Omental fat pad (tissue), 4 donors: ENCODE measurements around the gene GABRA4. TPM values are rescaled to one million over a fixed set of nuclear protein-coding genes. Genes with fewer than 3 reads are reported as not detected.

Experiments used
- ATAC-seq: fragments of 150-250 bp; one replicate; pipeline ENCODE4 v1.9.1; 2016; ENCODE audit warnings: mild to moderate bottlenecking, moderate library complexity; ENCODE audit not compliant: low FRiP score
- DNase-seq: peaks from one replicate; pipeline ENCODE4 v3.0.0-alpha.2; 2019; ENCODE audit warnings: low spot score
- total RNA-seq, 4 donors: library from RNA; depleted of rRNA; stranded (reverse); fragments of >200 nt; gene quantifications; one replicate each; pipeline ENCODE4 v1.1.0, GENCODE V29; 2016
- TF ChIP-seq, protein P1 (sequence below), 3 donors: fragments of 450-650 bp; IDR thresholded peaks; one replicate each; pipeline ENCODE4 v1.5.1; 2016 to 2017; ENCODE audit warnings: antibody characterized with exemption in 3 of 3, mild to moderate bottlenecking in 3 of 3, moderate library complexity in 2 of 3

The GABRA4 gene
- total RNA-seq, 4 donors from 2014 or later: not detected

GRCh38 chr4:46878641-46879040 is 114.7 kb downstream of the GABRA4 start:
- TF ChIP-seq, protein P1, sequence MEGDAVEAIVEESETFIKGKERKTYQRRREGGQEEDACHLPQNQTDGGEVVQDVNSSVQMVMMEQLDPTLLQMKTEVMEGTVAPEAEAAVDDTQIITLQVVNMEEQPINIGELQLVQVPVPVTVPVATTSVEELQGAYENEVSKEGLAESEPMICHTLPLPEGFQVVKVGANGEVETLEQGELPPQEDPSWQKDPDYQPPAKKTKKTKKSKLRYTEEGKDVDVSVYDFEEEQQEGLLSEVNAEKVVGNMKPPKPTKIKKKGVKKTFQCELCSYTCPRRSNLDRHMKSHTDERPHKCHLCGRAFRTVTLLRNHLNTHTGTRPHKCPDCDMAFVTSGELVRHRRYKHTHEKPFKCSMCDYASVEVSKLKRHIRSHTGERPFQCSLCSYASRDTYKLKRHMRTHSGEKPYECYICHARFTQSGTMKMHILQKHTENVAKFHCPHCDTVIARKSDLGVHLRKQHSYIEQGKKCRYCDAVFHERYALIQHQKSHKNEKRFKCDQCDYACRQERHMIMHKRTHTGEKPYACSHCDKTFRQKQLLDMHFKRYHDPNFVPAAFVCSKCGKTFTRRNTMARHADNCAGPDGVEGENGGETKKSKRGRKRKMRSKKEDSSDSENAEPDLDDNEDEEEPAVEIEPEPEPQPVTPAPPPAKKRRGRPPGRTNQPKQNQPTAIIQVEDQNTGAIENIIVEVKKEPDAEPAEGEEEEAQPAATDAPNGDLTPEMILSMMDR (IDR thresholded peaks at IDR 0.05): no peak
- ATAC-seq (no peak), DNase-seq (no peak)

DNA sequence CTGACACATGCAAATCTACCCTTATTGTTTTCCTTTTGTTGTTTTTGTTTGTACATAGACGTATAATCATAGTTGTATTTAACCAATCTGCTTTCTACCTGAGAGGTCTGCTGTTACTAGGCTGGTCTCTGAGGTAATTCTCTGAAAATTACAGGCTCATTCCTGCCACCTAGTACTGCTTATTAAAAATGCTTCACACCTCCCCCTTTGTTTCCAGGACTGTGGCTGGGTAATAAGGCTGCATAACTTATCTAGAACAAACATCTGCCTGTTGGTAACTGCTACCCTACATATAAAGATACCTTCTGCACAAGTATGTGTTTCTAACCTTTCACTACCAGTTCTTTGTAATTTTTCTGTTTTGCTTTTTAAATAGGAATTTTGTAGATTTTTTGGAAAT is 118.6 kb downstream of the GABRA4 start:
- DNase-seq (no peak), ATAC-seq (no peak)
- TF ChIP-seq, protein P1 (IDR thresholded peaks at IDR 0.05): no peak

DNA sequence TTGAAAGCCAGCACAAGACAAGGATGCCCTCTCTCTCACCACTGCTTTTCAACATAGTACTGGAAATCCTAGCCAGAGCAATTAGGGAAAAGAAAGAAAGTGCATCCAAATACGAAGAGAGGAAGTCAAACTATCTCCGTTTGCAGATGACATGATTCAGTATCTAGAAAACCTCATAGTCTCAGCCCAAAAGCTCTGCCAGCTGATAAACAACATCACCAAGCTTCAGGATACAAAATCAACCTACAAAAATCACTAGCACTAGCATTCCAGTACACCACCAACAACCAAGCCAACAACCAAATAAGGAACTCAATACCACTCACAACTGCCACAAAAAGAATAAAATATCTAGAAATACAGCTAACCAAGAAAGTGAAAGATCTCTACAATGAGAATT is 123.0 kb downstream of the GABRA4 start:
- no peak for DNase-seq
- TF ChIP-seq, protein P1 (IDR thresholded peaks at IDR 0.05): no peak
- no peak for ATAC-seq

Other genes starting within 250 kb of the GABRA4 start
- not detected for gene COX7B2, start 84.3 kb downstream of the GABRA4 start, total RNA-seq
- gene GABRB1, start 38.0 kb upstream of the GABRA4 start, total RNA-seq: under 1 TPM in 1 of 4 donors, not detected in 3; 0.28 TPM